ENCODE measurements around the gene CNPPD1.

The CNPPD1 gene

DNA sequence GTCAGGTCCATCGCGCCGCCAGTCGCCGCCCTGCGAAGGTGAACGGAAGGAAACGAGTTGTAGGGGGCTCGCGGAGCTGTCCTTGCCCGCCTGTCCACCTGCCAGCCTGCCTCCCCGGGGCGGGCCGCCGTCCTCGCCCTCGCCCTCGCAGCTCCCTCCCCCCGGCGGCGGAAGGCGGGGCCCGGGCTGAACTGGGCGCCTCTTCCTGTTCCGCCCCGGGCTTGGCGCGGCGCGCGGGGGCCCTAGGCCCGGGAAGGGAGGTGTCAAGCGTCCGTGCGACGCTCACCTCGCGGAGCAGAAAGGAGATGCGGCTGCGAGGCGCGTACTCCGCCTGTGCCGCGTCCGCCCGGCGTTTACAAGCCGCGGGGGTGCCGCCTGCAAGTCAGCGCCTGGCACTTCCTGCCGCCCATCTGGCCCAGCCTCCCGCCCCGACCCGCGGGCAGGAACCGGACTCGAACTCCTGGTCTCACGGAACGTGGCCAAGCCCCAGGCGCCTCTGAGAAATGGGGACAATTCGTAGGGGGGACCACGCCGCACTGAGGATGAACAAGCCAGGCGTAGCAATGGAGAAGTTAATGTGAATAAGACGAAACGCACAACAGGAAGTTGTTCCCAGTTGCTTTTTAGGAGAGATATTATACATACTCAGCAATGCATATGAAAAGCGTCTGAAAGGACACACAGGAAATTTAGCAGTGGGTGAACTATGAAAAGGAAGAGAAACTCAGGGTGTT is at the start of gene CNPPD1:
Gene CNPPD1 (minus strand): TSS at position 108 of the 734 bp plus-strand sequence. CDS start 97 bp downstream, at position 11.
- DNase-seq, result peak; percentile 73

DNA sequence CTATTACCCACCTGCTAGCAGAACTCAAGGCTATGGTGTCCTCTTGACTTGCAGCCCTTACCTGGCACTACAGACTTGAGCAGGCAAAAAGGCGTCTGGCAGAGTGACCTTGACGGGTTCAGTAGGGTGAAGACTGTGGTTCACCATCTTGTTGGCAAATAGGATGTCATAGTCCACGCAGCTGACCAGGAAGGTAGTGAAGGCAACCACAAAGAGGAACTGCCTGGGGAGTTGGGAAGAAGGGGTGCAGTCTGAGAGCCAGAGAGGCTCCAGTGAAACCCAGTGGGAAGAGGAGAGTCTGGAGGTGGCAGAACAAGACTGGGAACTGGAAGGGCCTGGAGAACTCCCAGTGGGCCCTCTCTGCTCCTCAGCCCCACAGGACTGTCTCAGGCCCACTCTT is 48.6 kb upstream of the CNPPD1 start:
- no peak for DNase-seq

DNA sequence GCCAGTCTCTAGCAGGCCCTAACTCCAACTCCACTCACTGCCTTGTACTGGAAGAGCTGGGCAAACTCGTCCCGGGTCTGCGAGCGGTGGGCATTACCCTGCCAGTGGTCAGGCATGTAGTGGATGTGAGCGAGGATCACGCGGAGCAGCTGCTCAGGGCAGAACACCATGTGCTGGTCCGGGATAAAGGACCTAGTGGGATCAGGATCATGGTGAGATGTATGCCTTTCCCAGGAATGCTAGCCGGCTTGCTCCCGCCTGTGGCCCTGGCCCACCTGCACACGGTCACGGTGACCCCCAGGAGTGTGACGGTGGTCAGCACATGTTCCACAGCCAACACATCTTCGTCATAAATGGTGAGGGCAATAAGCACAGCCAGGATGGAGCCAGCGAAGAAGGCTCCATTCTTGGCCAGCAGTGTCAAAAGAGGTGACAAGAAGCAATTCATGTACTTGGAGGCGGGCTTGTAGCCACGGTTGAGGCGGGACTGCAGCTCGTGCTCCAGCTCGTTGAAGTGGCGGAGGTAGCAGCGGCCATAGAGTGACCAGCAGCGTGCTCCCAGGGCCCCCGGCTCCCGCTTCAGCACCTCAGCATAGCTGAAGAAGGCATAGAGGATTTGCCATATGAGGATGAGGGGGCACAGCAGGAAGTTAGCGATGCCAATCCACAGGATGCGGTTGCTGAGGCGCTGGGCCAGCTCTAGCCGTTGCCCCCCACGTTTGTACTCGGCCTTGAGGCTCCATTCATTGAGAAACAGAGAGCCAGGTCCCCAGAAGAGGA is 47.3 kb upstream of the CNPPD1 start:
- DNase-seq, result no peak

DNA sequence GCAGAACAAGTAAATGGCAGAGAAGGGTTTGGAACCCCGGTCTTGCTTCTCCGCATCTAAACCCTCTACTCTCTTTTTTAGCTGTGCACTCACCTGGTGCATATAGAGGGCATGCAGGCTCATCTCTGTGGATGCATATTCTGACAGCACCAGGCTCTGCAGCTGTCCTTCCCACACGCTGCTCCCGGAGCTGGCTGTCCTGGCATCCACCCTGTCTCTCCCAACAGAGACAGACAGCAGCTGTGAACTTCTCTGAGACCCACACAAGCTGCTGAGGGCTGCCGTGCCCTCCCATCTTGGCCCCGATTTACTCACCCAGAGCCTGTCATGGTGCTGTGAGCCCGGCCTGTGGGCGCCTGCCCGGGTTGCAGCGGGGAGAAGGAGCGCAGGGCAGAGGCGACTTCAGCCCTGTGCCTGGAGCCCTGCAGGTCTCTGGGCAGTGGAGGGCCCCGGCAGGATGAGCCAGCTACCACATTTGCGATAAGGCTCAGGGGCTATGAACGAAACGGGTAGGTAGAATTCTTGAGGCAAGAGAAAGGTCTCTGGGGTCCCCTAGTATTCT is 45.3 kb upstream of the CNPPD1 start:
- DNase-seq, result no peak

DNA sequence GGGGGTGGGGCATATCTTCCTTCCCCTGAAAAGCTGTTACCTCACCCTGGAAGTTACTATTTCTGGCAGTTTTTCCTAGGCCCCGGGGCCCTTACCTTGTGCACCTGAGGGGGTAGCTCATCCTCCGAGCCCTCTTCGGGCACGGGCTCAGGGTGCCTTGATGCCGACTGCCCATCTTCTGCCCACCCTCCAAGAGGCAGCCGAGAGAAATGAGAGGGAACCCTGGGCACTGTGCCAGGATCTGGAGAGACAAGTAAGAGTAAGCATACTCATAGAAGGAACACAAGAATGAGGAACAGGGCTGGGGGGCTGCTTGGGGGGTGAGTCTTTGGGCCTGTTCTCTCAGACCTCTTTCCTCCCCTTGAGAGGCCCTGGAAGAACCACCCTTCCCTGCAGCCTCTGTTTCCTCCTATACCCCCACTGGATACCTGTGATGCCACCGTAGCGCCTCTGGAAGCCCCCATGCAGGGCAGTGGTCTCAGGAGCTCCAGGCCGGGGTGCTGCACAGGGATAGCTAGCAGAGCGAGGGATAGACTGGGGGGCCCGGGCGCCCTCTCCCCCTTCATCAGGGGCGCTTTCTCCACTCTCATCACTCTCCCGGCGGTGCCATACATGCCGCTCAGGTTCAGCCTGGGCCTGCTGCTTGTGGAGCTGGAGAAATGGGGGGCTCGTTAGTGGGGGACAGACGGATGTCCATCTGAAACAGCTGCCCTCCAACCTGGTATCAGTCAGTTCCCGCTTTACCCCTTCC is 44.1 kb upstream of the CNPPD1 start:
- no peak for DNase-seq

DNA sequence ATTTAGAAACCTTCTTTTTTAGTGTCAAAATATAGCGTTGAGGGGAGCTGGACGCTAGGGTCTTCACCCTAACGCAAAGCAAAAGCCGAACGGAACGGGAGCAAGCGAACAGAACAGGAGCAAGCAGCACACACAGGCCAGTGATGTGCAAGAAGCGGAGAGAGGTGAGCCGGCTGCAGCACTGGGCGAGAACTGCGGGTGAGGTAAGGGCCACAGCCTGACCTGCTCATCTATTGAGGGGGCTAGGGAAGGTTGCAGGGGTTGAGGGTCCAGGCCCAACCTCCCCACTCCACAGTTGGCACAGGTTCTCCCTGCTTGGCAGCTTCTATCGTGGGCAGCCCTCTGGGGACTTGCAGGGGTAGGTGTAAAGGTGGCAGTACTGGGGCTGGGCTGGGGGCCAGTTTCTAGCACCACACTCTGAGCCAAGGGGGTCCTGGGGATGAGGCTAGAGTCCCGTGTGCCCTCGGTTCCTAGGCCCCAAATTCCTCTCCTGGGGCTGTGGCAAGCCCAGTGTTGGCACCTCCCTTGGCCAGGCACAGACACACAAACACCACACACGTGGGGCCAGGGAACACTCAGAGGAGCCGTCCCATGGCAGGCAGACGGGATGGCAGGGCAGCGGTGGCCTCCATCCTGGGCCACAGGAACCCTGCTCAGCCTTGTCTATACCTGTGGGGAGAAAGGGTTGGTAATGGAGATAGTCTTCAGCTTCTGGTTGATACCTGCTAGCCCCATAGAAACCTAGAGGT is 43.2 kb upstream of the CNPPD1 start:
- no peak for DNase-seq

DNA sequence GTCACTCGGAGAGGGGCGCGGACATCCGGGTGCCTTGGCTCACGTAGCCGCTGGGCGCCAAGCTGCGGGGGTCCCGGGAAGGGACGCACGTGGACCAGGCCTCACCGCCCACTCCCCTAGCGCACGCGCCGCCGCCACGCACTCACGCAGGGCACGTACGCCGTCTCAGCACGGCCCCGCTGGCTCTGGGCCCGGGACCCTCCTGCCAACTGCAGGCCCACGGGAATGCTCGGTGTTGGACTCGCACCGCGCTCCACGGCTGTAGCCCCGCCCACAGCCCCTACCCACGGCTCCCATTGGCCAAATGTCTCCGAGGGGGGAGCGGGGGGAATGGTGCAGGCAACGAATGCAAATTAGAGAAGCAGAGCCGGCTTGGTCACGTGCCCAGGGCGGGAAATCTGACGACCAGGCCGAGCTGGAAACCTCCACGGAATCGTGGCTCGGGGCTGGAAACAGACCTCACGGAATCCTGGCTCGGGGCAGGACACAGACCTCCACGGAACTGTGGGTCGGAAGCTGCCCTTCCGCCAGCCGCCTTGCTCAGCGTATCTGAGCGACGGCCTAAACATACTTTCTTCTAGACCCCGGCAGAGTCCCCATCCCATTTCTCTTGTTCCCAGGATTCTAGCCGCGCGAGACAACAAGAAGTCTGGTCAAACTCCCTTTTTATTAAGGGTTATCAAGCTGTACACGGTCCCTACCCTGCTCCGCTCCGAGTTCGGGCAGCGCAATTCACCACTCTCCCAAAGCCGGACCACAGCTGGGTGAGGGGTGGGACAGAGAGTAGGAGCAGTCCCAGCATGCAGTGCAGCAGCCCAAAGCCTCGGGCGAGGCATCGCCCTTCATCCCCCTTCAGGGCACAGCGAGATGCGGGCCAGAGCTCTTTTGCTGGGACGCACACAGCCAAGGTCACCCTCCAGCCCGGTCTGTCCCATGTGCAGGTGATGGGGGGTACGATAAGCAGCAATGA is 42.3 kb upstream of the CNPPD1 start, which contains the start of gene ABCB6:
Gene ABCB6 (minus strand): TSS at position 227 of the 970 bp plus-strand sequence. CDS start 285 bp downstream, outside the sequence.
- DNase-seq, result peak; percentile 85

DNA sequence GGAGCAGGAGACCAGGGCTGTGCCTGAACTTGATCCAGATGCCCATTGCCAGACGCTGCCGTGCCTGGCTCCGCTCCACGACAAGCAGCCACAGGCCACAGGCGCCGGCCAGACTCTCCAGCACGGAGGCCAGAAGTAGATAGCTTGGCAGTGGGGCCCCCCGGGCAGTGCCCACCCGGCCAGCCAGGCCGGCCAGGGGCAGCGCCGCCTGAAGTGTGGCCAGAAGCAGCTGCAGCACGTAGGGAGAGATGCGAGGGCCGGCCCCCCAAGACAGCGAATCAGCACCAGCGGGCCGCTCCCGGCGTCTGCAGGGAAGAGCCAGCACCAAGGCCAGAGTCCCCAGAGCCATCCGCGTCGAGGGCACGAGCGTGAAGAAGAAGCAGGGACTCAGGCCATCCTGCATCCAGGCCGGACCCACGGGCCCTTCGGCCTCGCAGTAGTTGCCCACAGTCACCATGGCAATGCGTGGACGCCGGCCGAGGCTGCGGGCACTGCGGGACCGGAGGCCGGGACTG is 41.5 kb upstream of the CNPPD1 start:
- peak; percentile 57 for DNase-seq

DNA sequence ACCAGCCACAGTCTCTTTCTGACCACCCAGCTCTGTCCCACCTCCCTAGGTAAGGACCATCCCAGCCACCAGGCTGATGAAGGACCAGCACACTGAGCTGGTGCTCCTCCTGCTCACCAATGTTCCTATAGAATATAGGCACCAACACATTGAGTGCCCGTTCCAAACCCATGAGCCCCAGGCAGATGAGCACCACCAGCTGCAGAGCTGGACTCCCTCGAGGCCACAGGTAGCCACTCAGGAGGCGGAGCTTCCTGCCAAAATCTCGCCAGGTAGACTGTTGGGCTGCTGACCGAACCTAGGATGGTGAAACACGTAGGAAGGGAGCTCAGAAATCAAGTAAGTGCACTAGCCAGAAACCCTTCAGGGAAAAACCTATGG is 39.8 kb upstream of the CNPPD1 start:
- DNase-seq, result no peak

DNA sequence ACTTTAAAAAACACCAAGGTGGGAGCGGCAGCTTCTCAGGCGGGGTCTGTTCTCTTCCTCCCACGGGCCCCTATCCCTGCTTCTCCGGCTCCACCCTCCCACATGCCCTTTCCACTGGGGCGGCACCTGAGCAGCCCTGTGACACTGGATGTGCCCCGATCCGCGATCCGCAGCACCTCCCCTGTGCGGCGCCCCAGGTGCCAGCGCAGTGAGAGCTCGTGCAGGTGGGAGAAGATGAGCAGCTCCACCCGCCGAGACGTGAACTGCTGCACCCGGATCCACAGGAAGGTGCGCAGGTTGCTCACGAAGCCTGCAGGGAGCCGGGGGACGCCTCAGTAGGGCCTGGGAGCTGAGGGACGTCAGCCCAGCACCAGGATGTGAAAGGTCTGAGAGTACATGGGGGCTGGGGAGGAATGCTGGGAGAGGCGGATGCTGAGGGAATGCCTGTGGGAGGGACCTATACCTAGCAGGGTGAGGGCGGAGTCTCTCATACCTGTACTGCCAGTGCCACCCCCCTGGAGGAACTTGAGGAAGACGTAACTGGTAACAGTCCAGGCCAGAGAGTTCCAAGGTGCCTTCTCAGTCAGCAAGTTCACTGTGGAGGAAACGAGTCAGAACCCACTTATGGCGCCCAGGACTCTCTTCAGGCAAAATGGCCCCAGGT is 39.3 kb upstream of the CNPPD1 start:
- no peak for DNase-seq

DNA sequence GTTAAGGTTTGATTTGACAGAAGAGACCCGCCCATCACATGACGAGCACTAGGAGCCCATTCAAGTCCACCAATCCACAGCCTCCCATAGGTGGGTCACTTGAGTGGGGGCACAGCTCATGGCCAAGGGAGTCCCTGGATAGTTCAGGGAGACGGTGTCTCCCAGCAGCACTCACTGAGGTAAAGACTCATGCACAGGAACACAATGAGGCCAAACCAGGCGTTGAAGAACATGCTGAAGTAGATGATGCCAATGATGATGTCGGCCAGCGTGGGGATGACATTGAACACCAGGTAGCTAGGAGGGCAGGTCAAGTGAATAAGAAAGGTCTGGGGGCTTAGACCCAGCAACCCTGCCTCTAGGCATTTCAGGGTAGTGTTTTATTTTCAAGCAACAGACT is 38.1 kb upstream of the CNPPD1 start:
- DNase-seq, result no peak

DNA sequence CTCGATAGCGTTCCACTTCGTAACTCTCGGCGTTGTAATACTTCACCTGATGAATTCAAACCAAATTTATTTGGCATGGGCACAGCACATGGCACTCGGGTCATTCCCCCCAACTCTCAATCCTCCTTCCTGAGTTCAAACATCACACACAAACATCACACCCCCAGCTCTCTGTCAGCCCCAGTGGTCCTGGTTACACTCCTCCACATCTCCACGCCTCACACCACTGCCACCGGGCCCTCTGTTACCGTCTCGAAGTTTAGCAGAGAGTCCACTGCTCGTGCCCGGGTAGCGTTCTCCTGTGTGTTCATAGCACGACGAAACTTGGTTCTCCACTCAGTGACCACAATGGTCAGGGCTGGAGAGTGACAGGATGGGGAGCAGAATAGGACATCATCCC is 37.4 kb upstream of the CNPPD1 start:
- no peak for DNase-seq

DNA sequence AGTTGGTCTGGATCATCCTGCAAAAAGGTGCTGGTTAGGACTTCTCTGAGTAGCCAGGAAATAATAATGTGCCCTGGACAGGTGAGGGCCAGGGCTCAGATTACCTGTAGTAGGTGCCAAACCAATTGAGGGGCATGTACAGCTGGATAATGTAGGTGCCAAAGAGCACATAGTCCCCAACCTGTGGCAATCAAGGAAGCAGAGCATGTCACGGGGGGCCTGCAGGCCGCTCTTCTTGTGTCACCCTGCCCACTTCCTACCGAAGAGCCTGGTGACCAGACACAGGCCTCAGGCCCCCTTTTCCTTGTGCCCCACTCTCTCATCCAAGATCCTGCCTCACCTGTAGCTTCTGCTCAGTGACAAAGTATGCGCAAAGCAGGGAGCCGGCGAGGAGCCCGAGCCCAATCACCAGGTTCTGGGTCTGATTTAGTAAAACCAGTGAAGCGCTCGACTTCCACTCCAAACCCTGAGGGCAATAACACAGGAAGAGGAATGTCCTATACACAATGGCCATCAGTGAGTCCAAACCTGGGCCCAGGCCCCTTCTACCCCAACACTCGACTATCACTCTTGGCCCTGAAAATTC is 36.9 kb upstream of the CNPPD1 start:
- no peak for DNase-seq

DNA sequence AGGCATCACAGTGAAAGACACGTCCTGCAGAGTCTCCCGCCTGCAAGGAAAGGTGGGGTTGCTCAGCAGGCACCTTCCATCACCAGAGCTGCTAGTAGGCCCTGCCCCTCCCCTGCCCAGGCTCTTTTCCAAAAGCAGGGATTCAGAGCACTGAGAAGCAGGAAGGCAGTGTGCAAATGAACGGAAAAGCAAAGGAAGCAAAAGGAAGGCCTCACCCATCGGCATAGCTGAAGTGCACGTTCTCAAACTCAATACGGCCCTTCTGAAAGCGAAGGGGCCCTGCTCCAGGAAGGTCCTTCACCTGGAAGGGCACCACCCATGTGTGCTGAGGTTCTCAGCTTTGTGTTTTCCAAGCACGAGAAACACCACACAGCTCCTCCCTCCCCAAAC is 36.3 kb upstream of the CNPPD1 start:
- no peak for DNase-seq

DNA sequence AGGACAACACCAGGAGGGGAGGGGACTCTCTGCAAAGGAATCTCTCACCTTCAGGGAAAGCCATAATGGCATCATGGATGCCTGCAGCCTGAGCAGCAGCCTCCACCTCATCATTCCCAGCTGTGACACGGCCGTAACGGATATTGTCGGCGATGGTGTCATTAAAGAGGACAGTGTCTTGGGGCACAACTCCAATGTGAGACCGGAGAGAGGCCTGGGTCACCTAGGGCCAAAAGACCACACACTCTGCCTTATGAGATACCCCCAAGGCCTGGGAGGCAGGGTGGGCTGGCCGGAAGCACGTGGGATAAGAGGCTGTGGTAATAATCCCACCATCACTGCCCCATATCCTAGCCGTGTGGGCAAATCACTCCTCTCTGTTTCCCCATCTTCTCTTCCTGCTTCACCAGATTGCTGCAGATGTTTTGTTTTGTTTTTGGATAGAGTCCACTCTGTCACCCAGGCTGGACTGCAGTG is 34.2 kb upstream of the CNPPD1 start:
- no peak for DNase-seq

DNA sequence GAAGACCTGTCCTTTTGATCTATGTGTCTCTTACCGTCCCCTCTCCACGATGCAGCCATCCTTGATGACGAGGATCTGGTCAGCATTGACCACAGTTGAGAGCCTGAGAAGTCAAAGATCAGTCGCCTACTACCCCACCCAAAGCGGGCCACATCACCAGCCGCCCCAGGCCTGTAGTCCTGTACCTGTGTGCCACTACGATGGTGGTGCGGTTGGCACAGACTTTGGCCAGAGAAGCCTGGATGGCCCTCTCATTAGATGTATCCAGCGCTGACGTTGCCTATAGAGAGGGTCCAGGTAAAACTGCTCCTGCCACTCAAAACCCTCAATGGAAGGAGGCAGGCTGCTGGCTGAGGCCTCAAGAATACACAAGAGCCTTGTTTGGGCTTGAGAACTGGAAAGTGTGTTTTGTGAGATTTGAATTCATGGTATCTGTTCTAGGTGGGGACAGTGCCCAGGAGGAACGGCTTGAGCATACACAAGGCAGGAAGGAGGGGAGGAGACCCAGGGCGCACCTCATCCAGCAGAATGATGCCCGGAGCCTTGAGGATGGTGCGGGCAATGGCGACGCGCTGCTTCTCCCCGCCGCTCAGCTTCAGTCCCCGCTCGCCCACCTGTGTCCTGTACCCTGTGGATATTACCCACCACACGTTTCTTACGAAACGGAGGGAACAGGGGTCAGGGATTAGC is 33.6 kb upstream of the CNPPD1 start:
- no peak for DNase-seq

DNA sequence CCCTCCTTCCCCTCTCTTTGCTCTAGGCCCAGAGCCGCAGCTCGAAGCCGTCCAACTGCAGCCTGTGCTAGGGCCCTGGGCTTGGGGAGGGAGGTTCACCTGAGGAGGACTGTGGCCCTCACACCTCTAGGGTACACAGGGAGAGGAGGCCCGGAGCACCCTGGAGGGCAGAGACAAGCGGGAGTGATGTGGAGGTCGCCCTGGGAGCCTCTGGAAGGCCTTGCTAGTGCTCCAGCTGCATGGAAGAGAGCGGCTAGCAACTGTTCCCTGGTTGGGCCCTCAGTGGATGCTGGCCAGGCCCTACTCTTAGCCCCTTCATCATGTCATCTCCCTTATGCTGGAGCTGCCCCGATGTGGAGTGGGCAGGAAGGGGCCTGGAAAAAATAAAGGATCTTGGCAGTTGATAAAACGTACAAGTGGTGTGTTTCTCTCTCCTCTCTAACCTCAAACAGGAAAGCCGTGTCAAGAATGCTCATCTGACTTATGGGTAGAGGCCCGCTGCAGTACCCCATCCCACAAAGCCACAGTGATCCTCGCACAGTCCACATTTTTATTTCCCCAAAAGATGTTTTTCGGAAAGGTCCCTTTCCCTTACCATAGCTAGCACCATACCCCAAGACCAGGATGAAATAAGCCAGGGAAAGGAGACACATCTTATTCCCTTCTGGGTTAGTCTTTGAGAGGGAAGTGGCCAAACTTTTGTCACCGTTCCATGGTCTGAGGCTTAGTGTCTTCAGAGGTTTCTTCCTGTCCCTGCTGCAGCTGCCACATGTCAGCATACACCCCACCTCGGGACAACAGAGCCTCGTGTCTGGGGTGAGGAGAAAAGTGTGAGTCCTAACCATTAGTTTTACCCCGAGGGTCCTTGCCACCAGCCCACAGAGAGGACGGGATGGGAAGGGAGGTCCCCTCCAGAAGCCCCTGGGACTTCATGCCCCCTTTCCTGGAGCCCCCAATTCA is 32.8 kb upstream of the CNPPD1 start:
- no peak for DNase-seq
